RWPE2 (cell line): ENCODE results near the gene EFHD2.

ENCODE experiments used
- ATAC-seq: fragments of 200-7000 bp; cut with Tn5 transposase; 3 replicates; pipeline ENCODE4 v1.9.1; 2021; ENCODE audit warnings: low read depth
- DNase-seq: peaks from one replicate; pipeline ENCODE4 v3.0.0-alpha.2; 2020; ENCODE audit warnings: low spot score
- H3K27ac ChIP-seq: fragments of 450-650 bp; 2 replicates; pipeline ENCODE4 v1.5.1; 2017; ENCODE audit warnings: mild to moderate bottlenecking; ENCODE audit not compliant: poor library complexity, severe bottlenecking
- H3K27me3 ChIP-seq: fragments of 250-450 bp; sonication (Bioruptor Pico); 2 replicates; pipeline ENCODE4 v1.5.1; 2021; ENCODE audit warnings: mild to moderate bottlenecking, moderate library complexity; ENCODE audit not compliant: insufficient read depth, poor library complexity, severe bottlenecking
- H3K36me3 ChIP-seq: fragments of 250-450 bp; sonication (Bioruptor Pico); 2 replicates; pipeline ENCODE4 v1.5.1; 2020; ENCODE audit warnings: low read depth, mild to moderate bottlenecking, moderate library complexity
- H3K4me1 ChIP-seq: fragments of 250-450 bp; sonication (Bioruptor Pico); 2 replicates; pipeline ENCODE4 v1.5.1; 2021; ENCODE audit warnings: mild to moderate bottlenecking, moderate library complexity; ENCODE audit not compliant: insufficient read depth, poor library complexity, severe bottlenecking
- H3K4me3 ChIP-seq: fragments of 250-450 bp; sonication (Bioruptor Pico); 2 replicates; pipeline ENCODE4 v1.5.1; 2021; ENCODE audit warnings: mild to moderate bottlenecking, moderate library complexity; ENCODE audit not compliant: severe bottlenecking
- H3K9me3 ChIP-seq: fragments of 250-450 bp; sonication (Bioruptor Pico); 2 replicates; pipeline ENCODE4 v1.5.1; 2021; ENCODE audit warnings: mild to moderate bottlenecking, moderate library complexity; ENCODE audit not compliant: severe bottlenecking
- TF ChIP-seq, protein P1 (sequence below): fragments of 450-650 bp; IDR thresholded peaks from one replicate; pipeline ENCODE4 v1.5.1; 2017; ENCODE audit warnings: mild to moderate bottlenecking, moderate library complexity; ENCODE audit not compliant: poor library complexity, severe bottlenecking

Gene EFHD2

DNA sequence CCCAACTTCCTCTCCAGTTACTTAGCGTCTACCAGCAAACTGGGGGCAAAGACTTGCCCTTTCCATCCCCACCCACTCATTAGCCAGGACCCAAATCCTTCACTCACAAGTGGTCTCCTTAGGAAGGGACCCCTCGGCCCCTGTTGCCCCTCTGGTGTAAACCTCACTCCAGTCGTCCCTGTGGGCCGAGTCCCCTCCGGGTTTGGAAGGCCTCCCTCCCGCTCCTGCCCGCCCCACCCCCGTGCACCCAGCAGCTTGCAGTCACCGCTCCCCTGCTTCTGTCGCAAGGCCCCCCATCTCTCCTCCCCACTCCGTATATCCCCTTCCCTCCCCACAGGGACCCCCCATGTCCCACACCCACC, 1.2 kb downstream of the EFHD2 start:
- Histone ChIP-seq H3K4me3 (peak overlapping the region; percentile 97), H3K9me3 (no peaks in the 10 kb centered on the region), H3K27ac (peak overlapping the region; percentile 56), H3K4me1 (peaks cover 21% of the 10 kb centered on the region), H3K36me3 (peaks cover 36% of the 10 kb centered on the region), H3K27me3 (no peaks in the 10 kb centered on the region)
- ATAC-seq (no peak), DNase-seq (no peak)
- TF ChIP-seq, protein P1, sequence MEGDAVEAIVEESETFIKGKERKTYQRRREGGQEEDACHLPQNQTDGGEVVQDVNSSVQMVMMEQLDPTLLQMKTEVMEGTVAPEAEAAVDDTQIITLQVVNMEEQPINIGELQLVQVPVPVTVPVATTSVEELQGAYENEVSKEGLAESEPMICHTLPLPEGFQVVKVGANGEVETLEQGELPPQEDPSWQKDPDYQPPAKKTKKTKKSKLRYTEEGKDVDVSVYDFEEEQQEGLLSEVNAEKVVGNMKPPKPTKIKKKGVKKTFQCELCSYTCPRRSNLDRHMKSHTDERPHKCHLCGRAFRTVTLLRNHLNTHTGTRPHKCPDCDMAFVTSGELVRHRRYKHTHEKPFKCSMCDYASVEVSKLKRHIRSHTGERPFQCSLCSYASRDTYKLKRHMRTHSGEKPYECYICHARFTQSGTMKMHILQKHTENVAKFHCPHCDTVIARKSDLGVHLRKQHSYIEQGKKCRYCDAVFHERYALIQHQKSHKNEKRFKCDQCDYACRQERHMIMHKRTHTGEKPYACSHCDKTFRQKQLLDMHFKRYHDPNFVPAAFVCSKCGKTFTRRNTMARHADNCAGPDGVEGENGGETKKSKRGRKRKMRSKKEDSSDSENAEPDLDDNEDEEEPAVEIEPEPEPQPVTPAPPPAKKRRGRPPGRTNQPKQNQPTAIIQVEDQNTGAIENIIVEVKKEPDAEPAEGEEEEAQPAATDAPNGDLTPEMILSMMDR, result no peak

DNA sequence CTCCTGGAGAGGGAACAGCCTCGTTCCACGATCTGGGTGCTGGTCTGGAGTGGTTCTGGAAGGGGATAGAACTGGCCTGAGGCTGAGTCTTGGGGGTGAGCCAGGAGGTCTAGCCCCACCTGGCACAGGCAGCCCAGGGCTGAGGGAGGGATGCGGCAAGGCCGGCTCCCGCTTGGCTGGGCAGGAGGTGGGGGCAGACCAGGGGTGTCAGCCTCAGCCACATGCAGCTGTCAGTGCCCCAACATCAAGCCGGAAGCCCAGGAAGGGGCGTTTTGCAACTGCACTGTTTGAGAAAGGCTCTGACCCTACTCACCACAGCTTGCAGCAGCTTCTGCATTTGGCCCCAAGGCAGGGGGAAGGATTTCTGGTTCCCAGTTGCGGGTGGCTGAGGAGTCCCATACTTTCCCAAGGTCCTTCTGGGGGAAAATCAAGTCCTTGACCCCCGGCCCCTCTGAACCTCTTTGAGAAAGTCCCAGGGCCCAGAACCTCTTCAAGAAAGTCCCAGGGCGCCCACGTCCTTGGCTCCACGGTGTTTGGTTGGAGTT, 2.0 kb downstream of the EFHD2 start:
- H3K4me3 ChIP-seq, result peak overlapping the region; percentile 97
- H3K9me3 ChIP-seq, result no peaks in the 10 kb centered on the region
- H3K27ac ChIP-seq, result peak overlapping the region; percentile 56
- ATAC-seq, result peak; percentile 30
- peaks cover 29% of the 10 kb centered on the region for H3K4me1 ChIP-seq
- TF ChIP-seq, protein P1, result no peak
- H3K27me3 ChIP-seq, result no peaks in the 10 kb centered on the region
- DNase-seq, result no peak
- H3K36me3 ChIP-seq, result peaks cover 36% of the 10 kb centered on the region

DNA sequence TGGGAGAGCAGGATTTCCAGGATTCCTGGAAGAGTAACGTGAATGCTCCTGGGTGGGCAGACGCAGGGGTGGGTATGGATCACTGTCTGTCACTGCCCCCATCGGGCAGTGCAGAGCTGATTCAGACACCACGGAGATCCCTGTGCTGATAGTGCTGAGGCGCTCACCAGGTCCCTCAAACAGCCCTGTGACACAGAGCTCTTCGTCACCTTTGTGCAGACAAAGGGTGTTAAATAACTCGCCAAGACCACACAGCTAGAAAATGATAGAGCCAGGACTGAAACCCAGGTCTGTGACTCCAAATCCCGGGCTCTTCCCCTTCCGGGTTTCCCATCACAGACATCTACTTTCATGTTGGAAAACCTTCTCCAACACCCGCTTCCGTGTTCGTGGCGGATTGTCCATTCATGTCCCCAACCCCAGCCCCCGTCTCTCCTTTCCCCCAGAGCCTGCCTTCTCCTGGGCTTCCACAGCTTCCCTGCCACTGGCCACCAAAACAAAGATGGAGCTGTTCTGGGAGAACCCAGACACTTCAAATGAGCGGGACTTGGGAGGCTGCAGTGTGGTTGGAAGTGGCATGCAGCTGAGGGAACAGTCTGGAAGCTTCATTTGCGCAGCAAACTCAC, 2.6 kb downstream of the EFHD2 start:
- peak overlapping the region; percentile 56 for H3K27ac ChIP-seq
- ATAC-seq (no peak), DNase-seq (no peak)
- TF ChIP-seq, protein P1, result no peak
- H3K4me1 ChIP-seq, result peaks cover 34% of the 10 kb centered on the region
- H3K4me3 ChIP-seq, result no peak overlapping the region
- H3K27me3 ChIP-seq, result no peaks in the 10 kb centered on the region
- peaks cover 36% of the 10 kb centered on the region for H3K36me3 ChIP-seq
- H3K9me3 ChIP-seq, result no peaks in the 10 kb centered on the region

DNA sequence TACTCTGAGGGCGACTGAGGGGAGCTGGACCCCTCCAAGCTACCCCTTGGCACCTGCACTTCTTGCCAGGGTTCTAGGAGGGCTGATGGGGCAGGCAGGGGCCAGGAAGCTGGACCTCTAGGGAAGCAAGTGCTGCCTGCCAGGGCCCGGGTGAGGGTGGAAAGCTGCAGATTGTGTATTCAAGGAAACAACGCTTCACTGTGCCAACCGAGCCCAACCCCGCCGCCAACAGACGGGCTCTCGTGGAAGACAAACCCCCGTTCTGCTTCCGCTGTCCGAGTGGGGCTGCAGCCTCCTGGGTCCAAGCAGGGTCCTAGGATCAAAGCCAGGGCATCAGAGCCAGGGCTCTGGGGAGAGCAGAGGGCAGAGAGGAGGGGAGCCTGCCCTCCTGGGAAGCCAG, 3.2 kb downstream of the EFHD2 start:
- TF ChIP-seq, protein P1, result no peak
- Histone ChIP-seq H3K27ac (peak overlapping the region; percentile 56), H3K4me3 (no peak overlapping the region), H3K4me1 (peaks cover 36% of the 10 kb centered on the region), H3K36me3 (peaks cover 36% of the 10 kb centered on the region), H3K9me3 (no peaks in the 10 kb centered on the region), H3K27me3 (no peaks in the 10 kb centered on the region)
- ATAC-seq, result no peak
- no peak for DNase-seq
